Activated CD8-positive, alpha-beta memory T cell treated with anti-CD3 and anti-CD28 coated beads for 4 hours (primary cell): ENCODE measurements around the gene CAMTA2.

Experiments
- DNase-seq, 2 donors: peaks; one replicate each; pipeline ENCODE4 v3.0.0-alpha.2; 2020; ENCODE audit warnings: low read depth in 2 of 2

Gene CAMTA2

DNA sequence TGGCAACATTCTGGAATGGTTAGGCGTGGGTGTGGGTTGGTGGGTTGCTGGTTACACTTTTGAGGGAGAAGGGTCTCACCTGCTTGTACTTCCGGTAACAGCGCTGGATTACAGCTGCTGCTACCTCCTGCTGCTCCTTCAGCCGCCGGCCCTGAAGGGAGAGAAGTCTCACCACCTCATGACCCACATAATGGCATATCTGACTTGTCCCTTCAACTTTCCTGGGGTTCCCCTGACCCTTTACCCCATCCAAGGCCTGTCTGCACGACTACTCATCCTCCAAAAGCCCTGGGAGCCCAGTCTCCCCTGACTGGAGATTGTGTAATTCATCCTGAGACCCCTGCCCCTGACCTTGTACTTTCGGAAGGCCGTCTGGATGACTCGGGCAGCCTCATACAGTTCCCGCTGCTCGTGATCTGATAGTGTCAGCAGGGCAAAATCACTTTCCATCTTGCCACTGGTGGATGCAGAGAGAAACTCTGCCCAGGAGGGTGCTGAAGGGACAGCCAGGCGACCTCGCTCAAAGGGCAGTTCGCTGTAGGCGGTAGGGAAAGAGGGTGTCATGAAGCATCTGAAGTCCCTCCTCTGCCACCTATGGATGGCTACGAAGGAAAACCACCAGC lies 17.8 kb downstream of the CAMTA2 start:
- no peak for DNase-seq

- DNase-seq: no peak
Observed at GRCh38 chr17:4969047-4969550, 18.4 kb downstream of the CAMTA2 start.

DNA sequence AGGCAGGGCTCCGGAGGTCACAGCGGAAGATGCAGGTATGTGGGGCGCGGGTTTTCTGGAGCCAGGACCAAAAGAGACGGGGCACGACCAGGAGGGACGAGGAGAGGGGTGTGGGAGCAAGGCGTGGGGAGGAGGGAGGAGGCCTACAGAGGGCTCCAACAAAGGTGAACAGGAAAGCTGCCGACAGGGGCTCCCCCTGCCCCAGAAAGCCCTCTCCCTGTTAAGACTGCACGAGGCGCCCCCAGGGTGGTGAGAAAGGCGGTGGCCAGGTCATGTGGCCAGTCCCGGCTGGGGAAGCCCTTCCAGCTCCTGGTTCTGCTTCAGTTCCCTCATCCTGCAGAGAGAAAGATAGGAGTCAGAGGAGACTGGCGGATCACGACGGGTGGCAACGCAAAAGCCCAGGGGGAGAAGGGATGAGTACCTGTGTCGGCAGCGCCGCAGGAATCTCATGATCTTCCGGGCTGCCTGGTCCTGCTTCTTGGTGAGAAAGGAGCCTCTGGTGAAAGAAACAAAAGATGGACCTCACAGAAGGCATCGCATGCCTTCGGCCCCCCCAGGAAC lies 18.9 kb downstream of the CAMTA2 start:
- no peak for DNase-seq

GRCh38 chr17:4967539-4968485 lies 19.7 kb downstream of the CAMTA2 start, which contains the start of gene SPAG7:
Gene SPAG7, minus strand, starts transcription at chr17:4967817. Its CDS starts 13 bp downstream, at chr17:4967804.
- DNase-seq: peak; percentile 84 to 87

GRCh38 chr17:4966844-4967538 lies 20.5 kb downstream of the CAMTA2 start:
- DNase-seq: peak; percentile 81 to 92

DNA sequence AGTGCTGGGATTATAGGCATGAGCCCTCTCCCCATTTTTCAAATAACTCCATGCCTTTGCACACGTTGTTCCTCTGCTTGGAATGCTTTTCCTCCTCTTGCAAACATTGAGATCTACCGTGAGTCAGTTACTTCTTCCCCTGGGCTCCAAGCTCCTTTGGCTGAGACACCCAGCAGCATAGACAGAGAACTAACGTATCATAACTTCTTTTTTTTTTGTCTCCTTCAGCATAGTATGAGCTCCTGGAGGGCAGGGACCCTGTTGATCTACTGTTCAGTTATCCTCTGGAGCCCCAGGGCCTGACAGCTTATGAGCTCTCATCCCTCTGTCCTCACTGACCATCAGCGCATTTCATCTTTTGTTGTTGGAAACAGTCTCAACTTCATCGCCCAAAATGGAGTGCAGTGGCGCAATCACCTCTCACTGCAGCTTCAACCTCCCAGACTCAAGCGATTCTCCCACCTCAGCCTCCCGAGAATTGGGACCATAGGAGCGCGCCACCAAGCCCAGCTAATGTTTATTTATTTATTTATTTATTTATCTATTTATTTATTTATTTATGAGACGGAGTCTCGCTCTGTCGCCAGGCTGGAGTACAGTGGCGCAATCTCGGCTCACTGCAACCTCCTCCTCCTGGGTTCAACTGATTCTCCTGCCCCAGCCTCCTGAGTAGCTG lies 22.0 kb downstream of the CAMTA2 start:
- no peak for DNase-seq

DNA sequence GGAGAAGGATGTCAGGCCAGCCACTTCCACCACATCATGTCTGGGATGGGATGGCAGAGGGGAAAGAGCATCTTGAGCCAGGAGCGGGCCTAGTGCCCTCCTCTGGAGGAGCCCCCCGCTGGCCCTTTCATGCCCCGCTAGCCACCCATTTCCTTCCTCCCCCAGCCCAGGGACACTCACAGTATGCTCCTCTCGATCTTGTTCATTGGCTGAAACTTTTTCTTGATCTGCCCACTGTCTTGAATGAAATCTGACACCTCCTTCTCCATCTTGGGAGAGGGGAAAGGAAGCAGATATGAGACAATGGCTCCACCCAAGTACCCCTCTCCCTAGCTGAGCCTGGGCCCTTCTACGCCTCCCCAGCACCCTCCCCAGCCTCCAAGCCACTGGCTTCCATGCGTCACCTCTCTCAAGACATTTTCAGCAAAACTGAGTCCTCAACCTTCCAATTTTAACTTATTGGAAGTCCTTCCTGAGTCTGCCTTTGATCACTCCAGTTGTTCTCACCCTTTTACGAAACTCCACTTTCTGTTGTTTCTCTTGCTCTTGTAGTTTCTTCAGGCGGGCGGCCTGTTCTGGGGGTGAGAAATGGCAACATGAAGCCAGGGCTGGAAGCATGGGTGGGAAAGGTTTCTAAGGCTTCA lies 27.1 kb downstream of the CAMTA2 start:
- DNase-seq: no peak

DNA sequence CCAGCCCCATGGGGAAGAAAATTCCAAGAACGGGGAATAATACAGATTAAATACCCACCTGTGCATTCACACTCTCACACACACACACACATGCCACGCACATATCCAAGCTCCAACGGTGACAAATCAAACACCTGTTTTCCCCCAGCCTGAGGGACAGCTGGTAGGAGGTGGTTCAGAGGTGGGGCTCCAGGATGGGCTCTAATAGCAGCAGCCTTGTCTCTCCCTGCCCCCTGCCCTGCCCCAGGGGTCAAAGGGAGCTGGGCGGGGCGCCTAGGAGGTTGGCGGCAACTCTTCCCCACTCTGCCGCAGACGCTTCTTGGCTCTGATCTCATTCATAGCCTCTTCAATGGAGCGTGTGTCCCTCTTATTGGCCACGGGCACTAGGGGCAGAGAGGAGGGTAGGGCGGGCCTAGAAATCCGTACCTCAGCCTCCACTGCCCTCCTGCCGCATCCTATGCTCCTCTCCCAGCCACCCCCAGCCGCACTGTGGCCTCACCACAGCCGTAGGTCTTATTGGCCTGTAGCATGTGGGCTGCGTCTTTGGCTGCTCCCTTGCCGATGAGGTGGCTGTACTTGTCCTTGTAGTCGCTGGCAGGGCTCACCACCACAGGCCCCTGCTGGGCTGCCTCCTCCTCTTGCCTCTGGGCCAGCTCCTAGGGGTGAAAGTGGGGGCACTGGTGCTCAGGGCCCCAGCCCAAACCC lies 28.1 kb downstream of the CAMTA2 start:
- no peak for DNase-seq

GRCh38 chr17:4958102-4958501 lies 29.4 kb downstream of the CAMTA2 start:
- DNase-seq: no peak

DNA sequence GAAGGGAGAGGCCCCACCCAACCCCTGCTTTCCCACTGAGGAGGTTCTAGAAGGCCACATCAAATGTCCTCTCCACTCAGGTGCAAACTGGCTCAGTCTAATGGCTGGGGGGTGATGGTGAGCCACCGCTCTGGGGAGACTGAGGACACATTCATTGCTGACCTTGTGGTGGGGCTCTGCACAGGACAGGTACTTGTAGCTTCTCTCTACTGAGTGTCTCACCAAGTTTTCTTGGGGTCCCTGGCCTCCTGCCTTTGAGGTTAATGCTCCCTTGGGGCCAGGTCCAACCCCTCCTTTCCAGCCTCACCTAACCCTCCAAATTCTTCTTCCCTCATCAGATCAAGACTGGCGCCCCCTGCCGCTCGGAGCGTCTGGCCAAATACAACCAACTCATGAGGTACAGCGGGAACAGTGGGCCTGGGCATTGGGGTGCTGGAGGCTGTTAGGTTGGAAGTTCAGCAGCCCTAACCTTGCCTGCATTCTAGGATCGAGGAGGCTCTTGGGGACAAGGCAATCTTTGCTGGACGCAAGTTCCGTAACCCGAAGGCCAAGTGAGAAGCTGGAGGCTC lies 30.9 kb downstream of the CAMTA2 start:
- DNase-seq: no peak

- DNase-seq: no peak
Observed at GRCh38 chr17:4955091-4955490, 32.4 kb downstream of the CAMTA2 start.

DNA sequence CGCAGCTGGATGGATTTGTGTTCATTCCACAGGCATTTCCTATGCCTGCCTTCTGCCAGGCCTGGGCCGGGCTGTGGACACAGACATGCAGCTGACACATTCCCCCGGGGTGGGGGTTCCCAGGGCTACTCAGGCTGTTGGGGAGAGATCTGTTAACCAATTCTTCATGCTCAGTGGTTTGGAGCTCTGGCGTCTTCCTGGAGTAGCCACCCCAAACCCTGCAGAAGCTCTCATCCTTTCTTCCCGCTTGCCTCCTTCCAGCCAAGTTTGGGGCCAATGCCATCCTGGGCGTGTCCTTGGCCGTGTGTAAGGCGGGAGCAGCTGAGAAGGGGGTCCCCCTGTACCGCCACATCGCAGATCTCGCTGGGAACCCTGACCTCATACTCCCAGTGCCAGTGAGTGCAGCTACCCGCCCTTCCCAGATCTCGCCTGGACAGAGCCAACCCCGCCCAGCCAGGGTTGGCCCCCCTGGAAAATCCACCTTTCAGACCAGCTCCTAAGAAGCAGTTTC lies 34.0 kb downstream of the CAMTA2 start:
- DNase-seq: no peak

DNA sequence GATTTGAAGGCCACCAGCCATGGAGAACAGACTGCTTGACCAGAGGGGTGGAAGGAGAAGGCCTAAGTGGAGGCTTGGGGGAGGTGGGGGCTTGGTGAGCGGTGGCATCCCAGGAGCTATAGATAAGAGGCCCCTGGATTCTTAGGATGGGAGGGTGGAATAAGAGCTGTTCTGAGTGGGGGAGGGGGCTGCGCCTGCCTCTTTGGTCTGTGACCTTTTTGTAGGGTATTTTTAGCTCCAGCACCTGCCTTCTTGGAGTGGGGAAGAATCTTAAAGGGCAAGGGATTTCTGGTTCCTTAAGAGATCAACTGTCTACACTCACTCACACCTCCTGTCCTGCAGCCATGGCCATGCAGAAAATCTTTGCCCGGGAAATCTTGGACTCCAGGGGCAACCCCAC lies 36.0 kb downstream of the CAMTA2 start:
- no peak for DNase-seq

DNA sequence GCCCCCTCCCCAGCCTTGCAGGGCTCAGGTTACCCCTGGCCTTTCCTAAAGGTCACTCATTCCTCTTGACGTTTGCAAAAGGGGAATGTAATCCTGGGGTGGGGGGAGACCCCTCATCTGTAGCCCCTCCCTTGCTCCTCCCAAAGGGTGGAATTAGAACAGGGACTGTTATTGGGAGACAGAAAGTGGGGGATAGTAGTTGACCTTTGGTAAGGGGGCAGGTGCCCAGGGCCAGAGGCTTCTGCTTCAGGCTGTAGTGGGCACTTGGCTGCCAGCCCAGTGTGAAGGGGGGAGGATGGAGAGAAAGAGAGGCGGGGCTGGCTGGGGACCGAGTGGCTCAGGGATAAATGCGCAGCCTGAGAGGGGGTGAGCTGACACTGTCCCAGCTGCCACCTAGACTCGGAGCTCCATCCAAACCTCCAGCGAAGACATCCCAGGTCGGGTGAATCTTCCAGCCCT lies 36.7 kb downstream of the CAMTA2 start, which contains the start of gene ENO3:
Gene ENO3, plus strand, starts transcription at position 374 of the 459 bp plus-strand sequence. CDS start 711 bp downstream, outside the sequence.
- DNase-seq: no peak

DNA sequence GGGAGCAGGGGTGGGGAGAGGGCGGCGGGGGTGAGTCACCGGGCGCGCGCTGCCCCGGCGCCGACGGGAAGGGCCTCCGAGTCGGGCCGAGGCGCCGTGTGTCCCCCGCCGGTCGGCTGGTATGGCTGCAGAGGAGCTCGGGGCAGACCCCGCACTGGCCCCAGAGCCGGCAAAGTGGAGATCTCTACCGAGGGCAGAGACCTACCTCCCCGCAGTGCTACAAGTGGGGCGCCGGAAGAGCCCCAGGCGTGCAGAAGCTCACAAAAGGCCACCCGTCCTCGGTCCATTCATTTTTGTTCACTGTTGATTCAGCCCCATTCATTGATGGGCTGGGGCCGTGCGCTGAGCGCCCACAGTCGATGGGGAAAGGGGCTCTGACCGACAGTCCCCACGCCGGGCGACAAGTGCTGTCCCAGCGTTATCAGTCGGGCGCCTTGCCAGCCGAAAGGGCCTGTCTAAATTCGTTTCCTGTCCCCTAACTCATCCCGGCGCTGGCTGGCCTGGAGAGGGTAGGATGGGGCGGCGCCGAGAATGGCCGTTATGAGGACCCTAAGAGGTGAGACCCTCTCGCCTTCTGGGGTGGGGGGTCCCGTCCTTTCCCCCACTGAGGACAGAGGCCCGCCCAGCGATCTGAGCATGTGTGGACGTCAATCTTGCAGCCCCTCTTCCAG lies 37.3 kb downstream of the CAMTA2 start:
- no peak for DNase-seq

DNA sequence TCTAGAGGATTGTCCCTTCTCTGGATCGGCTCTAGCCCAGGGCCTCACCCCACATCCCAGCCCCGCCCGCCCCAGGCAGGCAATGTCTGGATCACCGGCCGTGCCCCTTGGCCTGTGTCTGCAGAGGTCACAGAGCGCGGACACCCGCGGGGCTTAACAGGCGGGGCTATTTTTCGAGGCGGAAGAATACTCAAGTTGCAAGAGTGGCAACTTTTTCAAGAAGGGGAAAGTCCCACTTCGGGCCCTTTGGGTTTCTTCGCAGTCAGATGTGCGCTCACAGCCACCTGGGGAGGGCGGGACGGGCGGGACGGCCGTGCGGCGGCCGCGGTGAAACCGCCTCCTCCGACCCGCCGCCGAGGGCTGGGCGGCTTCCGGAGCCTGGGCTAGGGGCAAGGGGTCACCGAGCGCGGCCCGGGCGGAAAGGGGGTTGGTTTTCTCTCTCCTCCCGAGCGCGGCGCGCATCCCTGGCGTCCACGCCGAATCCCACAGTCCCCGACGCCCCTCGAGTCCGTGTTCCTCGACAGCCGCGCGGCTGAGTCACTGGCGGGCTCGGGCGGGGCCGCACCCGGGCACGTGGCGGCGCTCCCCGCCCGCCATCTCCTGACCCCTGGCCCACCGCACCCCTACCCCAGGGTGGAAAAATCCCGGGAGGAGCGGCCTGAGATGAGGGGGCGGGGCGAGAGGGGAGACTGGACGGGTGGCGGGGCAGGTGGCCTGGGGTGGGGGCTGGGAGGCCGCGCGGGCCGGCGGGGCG lies 38.0 kb downstream of the CAMTA2 start:
- DNase-seq: peak in 1 of 2 donors; percentile 58

DNA sequence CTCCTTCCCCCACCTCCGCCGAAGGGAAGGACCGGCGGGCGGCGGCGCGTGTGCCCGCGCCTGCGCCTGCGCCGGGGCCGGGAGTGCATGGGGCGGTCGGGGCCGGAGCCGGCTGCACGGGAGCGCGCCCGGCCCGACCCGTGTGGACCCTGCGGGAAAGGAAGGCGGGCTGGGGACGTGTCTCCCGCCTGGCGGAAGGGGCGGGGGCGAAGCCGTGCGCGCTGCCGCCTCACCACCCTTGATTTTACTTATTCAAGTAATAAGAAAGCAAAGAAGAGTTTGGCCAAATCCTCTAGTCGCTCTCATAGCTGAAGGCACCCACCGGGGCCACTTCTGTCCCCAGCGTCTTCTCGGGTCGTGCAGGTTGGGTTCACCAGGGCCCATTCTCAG lies 38.5 kb downstream of the CAMTA2 start:
- DNase-seq: no peak
